Spleen (tissue), 11 donors: Measurements from ENCODE around the gene TFE3. TPM values are rescaled to one million over a fixed set of nuclear protein-coding genes. Genes with fewer than 3 reads are reported as not detected.

ENCODE experiments used
- polyA plus RNA-seq, 3 donors: library from polyadenylated mRNA; stranded (reverse); fragments of 200-250 nt; gene quantifications; one replicate each; pipeline ENCODE4 v1.2.1, GENCODE V29; 2013
- small RNA-seq, 4 donors: library from RNA; depleted of rRNA; stranded (forward); fragments of <200 nt; gene quantifications; one replicate each; pipeline ENCODE3, GENCODE V24; 2016
- total RNA-seq, 7 donors: library from RNA; depleted of rRNA in 3 of 7; stranded (reverse); fragments of >200 nt in 3 of 7; fragmentation: NEBNext Ultra II Directional in 4 of 7; extraction: Animal tissue kit (Norgen Biotek cat#: 25700) in 4 of 7; gene quantifications; one replicate each; pipeline versions ENCODE4 v1.1.0 to v1.2.1, GENCODE V29; 2016 to 2021
- donor health status: healthy with polysubstance abuse.
- donor health status: DM: no; HTN: no; CAD: no; lungs with moderate emphysema.
- donor health status: DM: no; HTN: no; CAD: no.
- donor health status: Bipolar disorder and iron deficiency.
- donor health status: healthy.
- donor health status: DM: no; HTN: no; CAD: no.
- donor health status: DM: yes; HTN: yes; CAD: no.

The TFE3 gene
- total and polyA plus RNA-seq, 10 donors = 16.0 to 79.1 (median 55.5) TPM

Small RNA genes lying within 50 kb of the gene (small RNA-seq; reads per million reads assigned to genes)
- gene RNU4-52P = 0.14 to 0.38 (median 0.16) reads per million in 4 donors

Other genes starting within 250 kb of the TFE3 start
- 100 to 1,000 TPM in 1 of 7 donors, 10 to 100 TPM in 6; 63.8 to 103 (median 82.9) TPM for gene HDAC6, start 241.3 kb downstream of the TFE3 start, total RNA-seq
- gene HDAC6, start 241.3 kb downstream of the TFE3 start, polyA plus RNA-seq = 10 to 100 TPM; 33.9 to 79.7 (median 78.2) TPM
- gene ERAS, start 216.8 kb downstream of the TFE3 start, total RNA-seq = under 1 TPM in 1 of 7 donors, not detected in 6; 0.79 TPM
- gene ERAS, start 216.8 kb downstream of the TFE3 start, polyA plus RNA-seq = under 1 TPM in 2 of 3 donors, not detected in 1; 0.08 to 0.10 TPM
- under 1 TPM in 3 of 7 donors, not detected in 4; 0.47 to 0.74 (median 0.70) TPM for gene PCSK1N, start 207.7 kb downstream of the TFE3 start, total RNA-seq
- under 1 TPM; 0.10 to 0.36 (median 0.11) TPM for gene PCSK1N, start 207.7 kb downstream of the TFE3 start, polyA plus RNA-seq
- gene TIMM17B, start 145.6 kb downstream of the TFE3 start, total RNA-seq = 10 to 100 TPM; 29.3 to 50.0 (median 38.2) TPM
- 10 to 100 TPM; 54.9 to 68.8 (median 59.1) TPM for gene TIMM17B, start 145.6 kb downstream of the TFE3 start, polyA plus RNA-seq
- 10 to 100 TPM; 53.5 to 73.6 (median 68.6) TPM for gene PQBP1, start 145.4 kb downstream of the TFE3 start, total RNA-seq
- 10 to 100 TPM; 83.8 to 97.3 (median 92.9) TPM for gene PQBP1, start 145.4 kb downstream of the TFE3 start, polyA plus RNA-seq
- 10 to 100 TPM; 15.0 to 20.8 (median 17.4) TPM for gene SLC35A2, start 131.7 kb downstream of the TFE3 start, total RNA-seq
- 1 to 10 TPM; 6.2 to 8.7 (median 8.3) TPM for gene SLC35A2, start 131.7 kb downstream of the TFE3 start, polyA plus RNA-seq
- 100 to 1,000 TPM in 6 of 7 donors, 10 to 100 TPM in 1; 89.1 to 220 (median 159) TPM for gene PIM2, start 124.3 kb downstream of the TFE3 start, total RNA-seq
- gene PIM2, start 124.3 kb downstream of the TFE3 start, polyA plus RNA-seq = 10 to 100 TPM; 54.2 to 86.6 (median 62.4) TPM
- 10 to 100 TPM; 47.2 to 65.8 (median 58.5) TPM for gene OTUD5, start 85.8 kb downstream of the TFE3 start, total RNA-seq
- 10 to 100 TPM; 29.6 to 53.2 (median 46.6) TPM for gene OTUD5, start 85.8 kb downstream of the TFE3 start, polyA plus RNA-seq
- gene KCND1, start 71.5 kb downstream of the TFE3 start, total RNA-seq = 1 to 10 TPM; 1.5 to 3.7 (median 2.2) TPM
- gene KCND1, start 71.5 kb downstream of the TFE3 start, polyA plus RNA-seq = 1 to 10 TPM; 1.5 to 2.3 (median 2.0) TPM
- 10 to 100 TPM; 48.0 to 93.6 (median 72.6) TPM for gene GRIPAP1, start 41.1 kb downstream of the TFE3 start, total RNA-seq
- 10 to 100 TPM; 20.0 to 42.2 (median 34.8) TPM for gene GRIPAP1, start 41.1 kb downstream of the TFE3 start, polyA plus RNA-seq
- gene CCDC120, start 15.6 kb upstream of the TFE3 start, total RNA-seq = 1 to 10 TPM; 4.8 to 8.6 (median 7.1) TPM
- 1 to 10 TPM; 1.1 to 2.5 (median 1.4) TPM for gene CCDC120, start 15.6 kb upstream of the TFE3 start, polyA plus RNA-seq
- 10 to 100 TPM; 15.4 to 23.7 (median 18.9) TPM for gene PRAF2, start 30.6 kb upstream of the TFE3 start, total RNA-seq
- 10 to 100 TPM; 15.9 to 17.9 (median 16.0) TPM for gene PRAF2, start 30.6 kb upstream of the TFE3 start, polyA plus RNA-seq
- gene WDR45, start 36.5 kb upstream of the TFE3 start, total RNA-seq = 100 to 1,000 TPM in 1 of 7 donors, 10 to 100 TPM in 6; 59.3 to 123 (median 64.7) TPM
- gene WDR45, start 36.5 kb upstream of the TFE3 start, polyA plus RNA-seq = 100 to 1,000 TPM in 1 of 3 donors, 10 to 100 TPM in 2; 49.3 to 122 (median 95.4) TPM
- 10 to 100 TPM; 17.6 to 23.9 (median 19.2) TPM for gene GPKOW, start 80.4 kb upstream of the TFE3 start, total RNA-seq
- 10 to 100 TPM in 2 of 3 donors, 1 to 10 TPM in 1; 8.7 to 15.3 (median 11.6) TPM for gene GPKOW, start 80.4 kb upstream of the TFE3 start, polyA plus RNA-seq
- gene MAGIX, start 119.4 kb upstream of the TFE3 start, total RNA-seq = 1 to 10 TPM in 6 of 7 donors, under 1 TPM in 1; 0.89 to 4.3 (median 1.5) TPM
- gene MAGIX, start 119.4 kb upstream of the TFE3 start, polyA plus RNA-seq = 1 to 10 TPM in 2 of 3 donors, under 1 TPM in 1; 0.96 to 2.1 (median 1.3) TPM
- 100 to 1,000 TPM in 1 of 7 donors, 10 to 100 TPM in 6; 30.2 to 100 (median 52.6) TPM for gene PLP2, start 128.5 kb upstream of the TFE3 start, total RNA-seq
- 10 to 100 TPM; 48.8 to 77.1 (median 57.4) TPM for gene PLP2, start 128.5 kb upstream of the TFE3 start, polyA plus RNA-seq
- 10 to 100 TPM; 11.3 to 29.0 (median 15.2) TPM for gene PRICKLE3, start 143.0 kb upstream of the TFE3 start, total RNA-seq
- 1 to 10 TPM; 3.2 to 6.2 (median 3.4) TPM for gene PRICKLE3, start 143.0 kb upstream of the TFE3 start, polyA plus RNA-seq
- 1 to 10 TPM in 5 of 7 donors, under 1 TPM in 2; 0.52 to 3.6 (median 1.5) TPM for gene SYP, start 156.8 kb upstream of the TFE3 start, total RNA-seq
- 1 to 10 TPM in 2 of 3 donors, under 1 TPM in 1; 0.48 to 2.1 (median 1.3) TPM for gene SYP, start 156.8 kb upstream of the TFE3 start, polyA plus RNA-seq
- gene CACNA1F, start 190.0 kb upstream of the TFE3 start, total RNA-seq = 1 to 10 TPM in 5 of 7 donors, under 1 TPM in 2; 0.63 to 2.9 (median 1.2) TPM
- gene CACNA1F, start 190.0 kb upstream of the TFE3 start, polyA plus RNA-seq = under 1 TPM; 0.55 to 0.67 (median 0.61) TPM
- gene CCDC22, start 192.1 kb upstream of the TFE3 start, total RNA-seq = 10 to 100 TPM; 18.9 to 26.4 (median 21.4) TPM
- 10 to 100 TPM; 14.9 to 19.9 (median 19.7) TPM for gene CCDC22, start 192.1 kb upstream of the TFE3 start, polyA plus RNA-seq
- gene FOXP3, start 221.4 kb upstream of the TFE3 start, total RNA-seq = 1 to 10 TPM in 4 of 7 donors, under 1 TPM in 3; 0.26 to 3.9 (median 1.8) TPM
- gene FOXP3, start 221.4 kb upstream of the TFE3 start, polyA plus RNA-seq = 1 to 10 TPM in 2 of 3 donors, under 1 TPM in 1; 0.58 to 1.2 (median 1.1) TPM
- gene PPP1R3F, start 226.4 kb upstream of the TFE3 start, total RNA-seq = 1 to 10 TPM; 5.1 to 8.9 (median 6.3) TPM
- gene PPP1R3F, start 226.4 kb upstream of the TFE3 start, polyA plus RNA-seq = 1 to 10 TPM; 2.2 to 3.8 (median 3.0) TPM